Activated CD4-positive, alpha-beta T cell treated with anti-CD3 and anti-CD28 coated beads, Interleukin-2, amount 50 U/mL, for 48 hours (primary cell): ENCODE results near the gene ABCB10.
A peak's percentile ranks its signal among the peaks of the same experiment; 100 is the strongest.
"Not testable (repeated sequence)": the region's sequence is repeated elsewhere in the genome, so short reads cannot be mapped to it uniquely, and the experiment has no call there.

Experiments
- DNase-seq, 2 experiments: peaks; one replicate each; pipeline ENCODE4 v3.0.0-alpha.2; 2020

ABCB10 gene

DNA sequence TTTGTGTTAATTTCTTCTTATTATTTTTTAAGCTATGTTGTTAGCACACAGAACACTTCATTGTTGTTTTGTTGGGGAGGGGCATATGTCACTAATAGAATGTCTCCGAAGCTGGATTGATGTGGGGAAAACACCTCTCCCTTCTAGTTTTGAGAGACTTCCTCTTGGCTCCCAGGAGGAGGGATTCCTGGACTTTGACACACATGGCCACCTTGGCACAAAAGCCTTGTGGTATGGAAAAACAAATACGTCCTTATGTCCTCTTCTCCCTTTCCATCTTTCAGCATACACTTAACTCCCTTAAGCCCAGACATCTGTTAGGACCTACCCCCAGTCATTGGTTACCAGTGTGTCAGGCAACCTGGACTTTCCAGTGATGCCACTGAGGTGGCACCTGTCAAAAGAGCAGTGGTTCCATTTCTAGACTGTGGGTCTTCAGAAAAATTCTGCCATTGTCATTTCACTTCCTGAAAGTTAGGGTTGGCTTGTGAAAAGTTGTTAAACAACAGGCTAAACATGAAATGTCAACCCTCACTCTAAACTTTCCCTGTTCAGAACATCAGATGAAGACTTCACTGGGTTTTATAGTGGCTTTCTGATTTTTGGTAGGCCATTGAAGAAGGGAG lies 12.5 kb upstream of the ABCB10 start:
- DNase-seq: no peak

DNA sequence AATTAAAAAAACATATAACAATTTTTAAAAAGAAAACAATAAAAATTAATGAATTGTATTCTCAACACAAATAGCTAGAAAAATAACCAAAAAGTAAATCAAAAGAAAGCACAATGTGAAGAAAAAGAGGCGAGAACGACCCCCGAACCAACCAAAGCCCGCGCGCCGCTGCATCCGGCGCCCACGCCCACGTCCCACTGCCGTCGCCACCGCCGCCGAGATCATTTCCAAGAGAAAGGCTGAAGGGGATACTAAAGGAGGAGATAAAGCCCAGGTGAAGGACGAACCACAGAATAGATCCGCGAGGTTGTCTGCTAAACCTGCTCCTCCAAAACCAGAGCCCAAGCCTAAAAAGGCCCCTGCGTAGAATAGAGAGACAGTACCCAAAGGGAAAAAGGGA lies 11.8 kb upstream of the ABCB10 start:
- no peak for DNase-seq

DNA sequence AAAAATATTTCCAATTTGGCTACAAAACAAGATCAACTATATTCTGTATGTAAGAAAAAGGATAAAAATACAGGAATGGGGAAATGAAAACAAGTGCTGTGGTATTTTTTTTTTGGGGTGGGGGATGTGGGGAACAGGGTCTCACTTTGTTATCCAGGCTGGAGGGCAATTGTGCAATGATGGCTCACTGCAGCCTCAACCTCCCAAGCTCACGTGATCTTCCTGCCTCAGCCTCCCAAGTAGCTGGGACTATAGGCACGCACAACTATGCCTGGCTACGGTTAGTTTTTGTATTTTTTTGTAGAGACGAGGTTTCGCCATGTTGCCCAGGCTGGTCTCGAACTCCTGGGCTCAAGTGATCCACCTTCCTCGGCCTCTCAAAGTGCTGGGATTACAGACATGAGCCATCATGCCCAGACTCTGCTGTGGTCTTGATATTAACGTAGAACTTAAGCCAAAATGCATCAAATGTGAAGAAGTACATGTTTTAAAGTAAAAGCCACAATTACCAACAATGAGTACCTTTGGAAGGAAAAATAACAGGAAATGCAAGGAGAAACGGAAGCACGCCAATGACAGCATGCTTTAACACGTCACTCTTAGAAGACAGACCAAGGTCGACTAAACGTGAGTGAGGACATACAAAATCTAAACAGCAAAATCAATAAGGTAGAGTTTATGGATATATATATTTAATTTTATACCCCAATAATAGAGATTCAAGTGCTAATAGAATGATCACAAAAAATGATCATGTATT lies 8.8 kb upstream of the ABCB10 start:
- DNase-seq: no peak

DNA sequence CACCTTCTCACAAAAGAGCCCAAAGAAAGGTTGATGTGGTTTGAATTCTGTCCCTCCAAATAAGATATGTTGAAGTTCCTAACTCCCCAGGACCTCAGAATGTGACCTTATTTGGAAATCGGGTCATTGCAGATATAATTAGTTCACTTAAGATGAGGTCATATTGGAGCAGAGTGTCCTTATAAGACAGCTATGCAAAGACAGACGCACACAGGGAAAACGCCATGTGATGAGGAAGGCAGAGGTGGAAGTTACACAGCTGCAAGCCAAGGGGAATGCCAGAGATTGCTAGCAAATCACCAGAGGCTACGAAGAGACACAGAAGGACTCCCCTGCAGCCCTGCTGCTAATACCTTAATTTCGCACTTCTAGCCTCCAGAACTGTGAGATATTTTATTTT lies 5.2 kb upstream of the ABCB10 start:
- no peak for DNase-seq

- no peak for DNase-seq
Measured at GRCh38 chr1:229563241-229563640, 4.7 kb upstream of the ABCB10 start.

GRCh38 chr1:229562686-229563085 lies 4.2 kb upstream of the ABCB10 start:
- no peak for DNase-seq

DNA sequence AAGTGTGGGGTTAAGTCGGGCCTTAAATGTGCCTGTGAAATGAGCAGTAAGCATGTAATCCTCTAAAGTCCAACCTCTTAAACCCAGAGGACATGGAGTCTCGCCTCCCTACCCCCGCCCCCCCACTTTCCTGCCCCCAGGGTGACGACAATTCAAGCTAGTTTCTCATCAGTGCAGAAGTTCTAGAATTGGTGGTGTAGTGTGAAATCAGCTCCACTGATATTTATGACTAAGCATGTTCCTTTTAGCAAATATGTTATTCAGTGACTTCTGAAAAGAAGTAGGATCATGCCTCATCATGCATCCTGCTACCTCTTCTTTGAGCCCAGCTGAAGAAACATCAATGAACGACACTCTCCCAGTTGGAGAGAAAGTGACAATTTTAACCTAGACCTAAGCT lies 2.6 kb upstream of the ABCB10 start:
- no peak for DNase-seq

DNA sequence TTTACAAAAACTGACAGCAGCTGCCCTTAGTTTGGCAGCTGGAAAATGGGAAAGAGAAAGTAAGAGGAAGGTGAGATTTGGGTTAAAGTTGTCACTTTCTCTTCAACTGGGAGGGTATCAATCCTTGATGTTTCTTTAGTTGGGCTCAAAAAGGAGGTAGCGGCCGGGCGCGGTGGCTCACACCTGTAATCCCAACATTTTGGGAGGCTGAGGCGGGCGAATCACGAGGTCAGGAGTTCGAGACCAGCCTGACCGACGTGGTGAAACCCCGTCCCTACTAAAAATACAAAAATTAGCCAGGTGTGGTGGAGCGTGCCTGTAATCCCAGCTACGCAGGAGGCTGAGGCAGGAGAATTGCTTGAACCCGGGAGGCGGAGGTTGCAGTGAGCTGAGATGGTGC lies 1.6 kb upstream of the ABCB10 start:
- DNase-seq: not testable (repeated sequence)

DNA sequence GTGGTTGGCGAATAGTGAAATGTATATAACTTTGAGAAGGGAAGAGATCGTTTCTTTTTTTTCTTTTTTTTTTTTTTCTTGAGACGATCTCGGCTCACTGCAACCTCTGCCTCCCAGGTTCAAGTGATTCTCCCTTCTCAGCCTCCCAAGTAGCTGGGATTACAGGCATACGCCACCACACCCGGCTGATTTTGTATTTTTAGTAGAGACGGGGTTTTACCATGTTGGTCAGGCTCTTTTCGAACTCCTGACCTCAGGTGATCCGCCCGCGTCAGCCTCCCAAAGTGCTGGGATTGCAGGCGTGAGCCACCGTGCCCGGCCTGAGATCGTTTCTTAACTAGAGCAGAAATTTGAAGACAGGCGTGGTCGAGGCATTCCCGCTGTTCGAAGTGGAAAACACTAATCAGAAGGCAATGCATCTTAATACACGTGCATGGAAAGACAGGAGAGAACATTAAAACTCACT lies 862 bp upstream of the ABCB10 start:
- DNase-seq: peak in 1 of 2 experiments; percentile 25

GRCh38 chr1:229557913-229558414 lies 543 bp downstream of the ABCB10 start:
- peak; percentile 49 to 50 for DNase-seq

DNA sequence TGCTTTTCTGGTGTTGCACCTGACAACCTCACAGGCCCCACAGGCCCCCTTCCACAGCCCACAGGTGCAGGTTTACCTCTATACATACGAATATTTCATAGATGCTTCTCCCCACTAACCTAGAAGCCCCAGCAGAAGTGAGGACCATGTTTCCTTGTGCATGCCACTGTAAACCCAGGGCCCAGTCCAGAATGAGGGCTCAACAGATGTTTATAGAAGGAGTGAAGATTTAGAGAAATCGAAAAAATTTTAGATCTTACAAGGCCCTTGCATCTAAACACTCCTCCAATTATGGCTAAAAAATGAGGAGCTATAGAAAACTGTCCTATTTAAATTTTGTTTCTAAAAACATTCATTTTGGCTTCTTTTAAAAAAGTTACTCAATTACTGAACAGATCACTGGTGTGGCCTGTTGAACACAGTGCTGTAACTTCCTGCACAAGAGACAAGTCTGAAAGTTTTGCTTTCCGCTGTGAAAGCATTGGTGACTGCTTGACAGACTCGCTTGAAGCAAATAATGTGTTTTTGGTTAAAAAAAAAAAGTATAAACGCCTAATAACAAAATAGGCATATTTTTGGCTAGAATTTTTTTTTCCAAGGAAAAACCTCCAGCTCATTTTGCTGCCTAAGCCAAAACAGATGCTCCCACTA lies 1.2 kb downstream of the ABCB10 start:
- no peak for DNase-seq

DNA sequence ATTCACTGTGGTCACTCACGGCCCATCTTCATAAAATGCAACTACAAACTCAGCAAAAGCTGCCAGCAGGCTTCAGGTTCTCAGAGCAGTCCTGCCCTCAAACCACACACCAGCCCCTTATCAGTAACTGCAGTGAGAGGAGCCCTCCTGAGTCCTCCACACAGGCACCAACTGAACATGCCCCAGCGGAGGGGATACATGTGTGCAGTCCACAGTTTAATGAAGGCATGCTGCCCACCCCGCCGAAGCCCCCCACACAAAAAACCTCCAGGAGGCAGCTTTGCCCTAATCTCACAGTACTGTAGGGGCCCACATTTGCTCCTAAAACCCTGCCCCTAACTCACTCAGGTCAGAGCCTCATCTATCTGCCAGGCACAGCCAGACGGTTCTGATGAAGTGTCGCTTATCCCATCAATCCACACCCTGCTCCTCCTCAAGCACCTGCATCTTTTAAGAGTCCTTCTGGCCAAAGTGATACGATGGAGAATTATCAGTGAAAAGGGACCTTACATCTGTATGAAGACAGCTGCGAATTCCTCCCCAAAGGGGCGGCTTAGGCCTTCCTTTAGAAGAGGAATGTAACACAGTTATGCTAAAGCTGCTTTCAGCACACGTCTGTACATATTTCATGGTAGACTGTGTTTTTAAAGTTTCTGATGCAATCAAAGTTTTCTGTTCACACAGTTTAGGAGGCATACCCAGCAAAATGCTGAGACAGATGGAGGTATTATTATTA lies 3.5 kb downstream of the ABCB10 start:
- DNase-seq: no peak

GRCh38 chr1:229553621-229554130 lies 4.8 kb downstream of the ABCB10 start:
- DNase-seq: no peak

GRCh38 chr1:229552732-229553131 lies 5.8 kb downstream of the ABCB10 start:
- no peak for DNase-seq

- no peak for DNase-seq
Measured at GRCh38 chr1:229550812-229551567, 7.5 kb downstream of the ABCB10 start.

DNA sequence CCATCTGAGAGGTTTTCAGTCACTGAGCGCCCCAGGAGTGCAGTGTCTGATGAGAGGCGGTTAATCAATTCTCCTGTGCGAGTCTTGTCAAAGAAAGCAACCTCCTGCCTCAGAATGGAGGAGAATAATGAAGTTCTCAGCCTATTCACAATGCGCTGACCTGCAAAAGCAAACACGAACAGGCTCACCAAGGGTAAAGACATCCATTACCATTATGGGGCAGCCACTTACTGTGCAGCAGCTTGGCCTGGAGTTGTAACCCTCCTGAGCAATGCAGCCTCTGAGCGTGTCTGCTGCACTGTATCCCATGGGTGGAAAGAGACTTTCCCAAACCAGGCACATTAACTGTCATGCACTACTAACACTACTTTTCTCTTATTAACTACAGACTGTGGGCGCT lies 11.0 kb downstream of the ABCB10 start:
- no peak for DNase-seq

GRCh38 chr1:229544587-229544986 lies 13.9 kb downstream of the ABCB10 start:
- DNase-seq: no peak

- no peak for DNase-seq
Measured at GRCh38 chr1:229539863-229540506, 18.5 kb downstream of the ABCB10 start.

DNA sequence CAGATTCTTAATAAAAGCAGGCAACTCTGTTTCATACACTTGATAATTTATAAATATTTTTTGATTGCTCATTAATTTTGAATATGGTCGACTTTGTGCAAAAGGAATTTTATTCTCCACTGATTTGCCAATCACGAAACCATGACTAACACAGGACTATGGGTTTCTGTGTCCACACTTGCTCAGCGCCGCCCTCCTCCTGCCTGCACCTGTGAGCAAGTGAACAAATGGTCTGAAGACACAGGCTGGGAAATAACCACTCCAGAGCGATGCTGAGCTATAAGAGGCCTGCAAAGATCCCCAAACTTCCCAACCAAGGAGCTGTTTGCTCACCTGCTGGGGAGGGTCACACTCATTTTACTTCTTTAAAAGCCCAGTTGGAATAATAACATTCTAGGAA lies 19.6 kb downstream of the ABCB10 start:
- no peak for DNase-seq

DNA sequence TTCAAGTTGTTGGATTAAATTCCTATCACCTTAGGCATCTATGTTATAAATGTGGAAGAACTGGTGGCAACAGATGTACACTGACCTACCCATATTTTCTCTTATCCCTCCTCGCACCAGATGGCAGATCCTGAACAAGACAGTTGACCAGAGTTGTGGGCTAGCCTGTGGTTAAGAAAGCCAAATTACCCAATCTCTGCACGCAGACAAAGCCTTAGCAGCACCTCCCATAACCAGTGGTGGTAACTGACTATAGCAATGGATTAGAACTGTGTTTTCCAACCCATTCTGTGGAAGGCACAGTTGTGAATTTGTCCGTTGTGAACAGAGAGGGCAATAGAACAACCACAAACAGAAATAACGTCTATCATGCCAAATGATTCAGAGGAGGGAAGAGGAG lies 20.6 kb downstream of the ABCB10 start:
- DNase-seq: no peak

GRCh38 chr1:229536982-229537381 lies 21.5 kb downstream of the ABCB10 start:
- no peak for DNase-seq

GRCh38 chr1:229535230-229535629 lies 23.3 kb downstream of the ABCB10 start:
- no peak for DNase-seq
